ENCODE measurements around the gene ACOD1.

Gene ACOD1

GRCh38 chr13:76991796-76992547 is 43.7 kb downstream of the ACOD1 start, which contains the start of gene CLN5:
TSS of gene CLN5 (plus strand) at chr13:76992081. CDS start at chr13:76992099, 18 bp downstream.
- peak; percentile 41 to 95 (median 87) for DNase-seq

- peak in 27 of 51 donors; percentile 1 to 75 (median 12) for DNase-seq
These were observed 44.3 kb downstream of the ACOD1 start for GRCh38 chr13:76992548-76993001.

- peak in 1 of 51 donors; percentile 34 for DNase-seq
These were observed 44.7 kb downstream of the ACOD1 start for GRCh38 chr13:76993021-76993420.

GRCh38 chr13:76993473-76993872 is 45.2 kb downstream of the ACOD1 start:
- no peak for DNase-seq

- no peak for DNase-seq
These were observed 46.0 kb downstream of the ACOD1 start for GRCh38 chr13:76994281-76994680.

GRCh38 chr13:77000475-77000874 is 52.2 kb downstream of the ACOD1 start:
- no peak for DNase-seq

- DNase-seq = no peak
These were observed 53.2 kb downstream of the ACOD1 start for GRCh38 chr13:77001540-77001939.

GRCh38 chr13:77001963-77002587 is 53.8 kb downstream of the ACOD1 start:
- DNase-seq = no peak

GRCh38 chr13:77002590-77003190 is 54.4 kb downstream of the ACOD1 start:
- peak in 1 of 51 donors; percentile 5 for DNase-seq

Measured in hypothalamus (tissue), 51 donors.